HG02870 (cell line): Measurements from ENCODE around the gene PRR20E.
"Not testable (repeated sequence)": the region's sequence is repeated elsewhere in the genome, so short reads cannot be mapped to it uniquely, and the experiment has no call there.

ENCODE experiments used
- ATAC-seq: cut with Tn5 transposase; IDR thresholded peaks from one replicate; pipeline ENCODE4 v1.9.1; 2021; ENCODE audit warnings: mild to moderate bottlenecking, moderate library complexity; ENCODE audit not compliant: unreplicated experiment

PRR20E gene

GRCh38 chr13:57166897-57167296 lies at the start of gene PRR20E:
TSS of gene PRR20E (plus strand) at chr13:57167197. CDS start at chr13:57167584, 387 bp downstream.
- not testable (repeated sequence) for ATAC-seq

- ATAC-seq = no peak
These were observed 43.3 kb upstream of the PRR20E start for GRCh38 chr13:57123681-57124080.

- no peak for ATAC-seq
These were observed 38.1 kb upstream of the PRR20E start for GRCh38 chr13:57128909-57129308.

GRCh38 chr13:57136093-57136492 lies 30.9 kb upstream of the PRR20E start:
- no peak for ATAC-seq

GRCh38 chr13:57137585-57137984 lies 29.4 kb upstream of the PRR20E start:
- no peak for ATAC-seq

GRCh38 chr13:57138988-57139387 lies 28.0 kb upstream of the PRR20E start:
- no peak for ATAC-seq

GRCh38 chr13:57139781-57140180 lies 27.2 kb upstream of the PRR20E start:
- not testable (repeated sequence) for ATAC-seq

GRCh38 chr13:57140235-57140968 lies 26.6 kb upstream of the PRR20E start, which contains the start of gene PRR20A:
TSS of gene PRR20A (plus strand) at chr13:57140918. CDS start at chr13:57141305, 387 bp downstream.
- ATAC-seq = not testable (repeated sequence)

- not testable (repeated sequence) for ATAC-seq
These were observed 19.8 kb upstream of the PRR20E start, which contains the start of gene PRR20B for GRCh38 chr13:57147188-57147587. TSS of gene PRR20B (plus strand) at chr13:57147488. CDS start at chr13:57147875, 387 bp downstream.

- ATAC-seq = not testable (repeated sequence)
These were observed 18.9 kb upstream of the PRR20E start for GRCh38 chr13:57148106-57148505.

GRCh38 chr13:57153761-57154160 lies 13.2 kb upstream of the PRR20E start, which contains the start of gene PRR20C:
TSS of gene PRR20C (plus strand) at chr13:57154061. CDS start at chr13:57154448, 387 bp downstream.
- not testable (repeated sequence) for ATAC-seq

- not testable (repeated sequence) for ATAC-seq
These were observed 6.7 kb upstream of the PRR20E start, which contains the start of gene PRR20D for GRCh38 chr13:57160332-57160731. TSS of gene PRR20D (plus strand) at chr13:57160632. CDS start at chr13:57161019, 387 bp downstream.

- no peak for ATAC-seq
These were observed 24.7 kb downstream of the PRR20E start for GRCh38 chr13:57191667-57192066.

- no peak for ATAC-seq
These were observed 46.0 kb downstream of the PRR20E start for GRCh38 chr13:57212989-57213388.
